ENCODE measurements around the gene OR2T11. TPM values are rescaled to one million over a fixed set of nuclear protein-coding genes. Genes with fewer than 3 reads are reported as not detected.

Gene OR2T11
- total RNA-seq, 1 donor from 2014 or later = not detected

GRCh38 chr1:248611883-248612414 lies 22.9 kb downstream of the OR2T11 start:
- no peak for TF ChIP-seq CTCF (IDR thresholded peaks at IDR 0.05; ENCODE audit: insufficient read depth, low read length, poor library complexity, severe bottlenecking)
- no peak for DNase-seq (ENCODE audit: low read depth)

GRCh38 chr1:248610301-248610700 lies 24.6 kb downstream of the OR2T11 start:
- no peaks in the 10 kb centered on the region for H3K27me3 ChIP-seq (ENCODE audit: control insufficient read depth, insufficient read depth, low read length)
- no peak for DNase-seq (ENCODE audit: low read depth)
- no peaks in the 10 kb centered on the region for H3K36me3 ChIP-seq (ENCODE audit: control insufficient read depth, insufficient read depth, low read length)
- H3K4me3 ChIP-seq (ENCODE audit: low read depth, low read length) = no peak overlapping the region
- TF ChIP-seq CTCF (IDR thresholded peaks at IDR 0.05; ENCODE audit: insufficient read depth, low read length, poor library complexity, severe bottlenecking) = no peak

More at GRCh38 chr1:248611883-248612414, 22.9 kb downstream of the OR2T11 start:
- Histone ChIP-seq H3K4me3 (ENCODE audit: low read depth, low read length) (no peak overlapping the region), H3K27me3 (ENCODE audit: control insufficient read depth, insufficient read depth, low read length) (no peaks in the 10 kb centered on the region), H3K36me3 (ENCODE audit: control insufficient read depth, insufficient read depth, low read length) (no peaks in the 10 kb centered on the region)

- TF ChIP-seq CTCF (IDR thresholded peaks at IDR 0.05; ENCODE audit: insufficient read depth, low read length, poor library complexity, severe bottlenecking) = no peak
- no peak overlapping the region for H3K4me3 ChIP-seq (ENCODE audit: low read depth, low read length)
- no peak for DNase-seq (ENCODE audit: low read depth)
- H3K27me3 ChIP-seq (ENCODE audit: control insufficient read depth, insufficient read depth, low read length) = no peaks in the 10 kb centered on the region
- H3K36me3 ChIP-seq (ENCODE audit: control insufficient read depth, insufficient read depth, low read length) = no peaks in the 10 kb centered on the region
These were observed 35.5 kb downstream of the OR2T11 start for GRCh38 chr1:248599396-248599795.

- DNase-seq (ENCODE audit: low read depth) = no peak
- H3K4me3 ChIP-seq (ENCODE audit: low read depth, low read length) = no peak within 1 kb of the TSS
- no peak for TF ChIP-seq CTCF (IDR thresholded peaks at IDR 0.05; ENCODE audit: insufficient read depth, low read length, poor library complexity, severe bottlenecking)
- no peaks in the 10 kb centered on the region for H3K36me3 ChIP-seq (ENCODE audit: control insufficient read depth, insufficient read depth, low read length)
- no peaks in the 10 kb centered on the region for H3K27me3 ChIP-seq (ENCODE audit: control insufficient read depth, insufficient read depth, low read length)
These were observed 37.3 kb downstream of the OR2T11 start, which contains the start of gene OR2T10 for GRCh38 chr1:248597589-248597988. OR2T10 (minus strand) TSS chr1:248597700; CDS start chr1:248593768, 3,932 bp downstream.

- DNase-seq (ENCODE audit: low read depth) = no peak
- no peaks in the 10 kb centered on the region for H3K36me3 ChIP-seq (ENCODE audit: control insufficient read depth, insufficient read depth, low read length)
- no peak for TF ChIP-seq CTCF (IDR thresholded peaks at IDR 0.05; ENCODE audit: insufficient read depth, low read length, poor library complexity, severe bottlenecking)
- no peaks in the 10 kb centered on the region for H3K27me3 ChIP-seq (ENCODE audit: control insufficient read depth, insufficient read depth, low read length)
- no peak overlapping the region for H3K4me3 ChIP-seq (ENCODE audit: low read depth, low read length)
These were observed 38.3 kb downstream of the OR2T11 start for GRCh38 chr1:248596615-248597014.

- Histone ChIP-seq H3K4me3 (ENCODE audit: low read depth, low read length) (no peak overlapping the region), H3K27me3 (ENCODE audit: control insufficient read depth, insufficient read depth, low read length) (no peaks in the 10 kb centered on the region), H3K36me3 (ENCODE audit: control insufficient read depth, insufficient read depth, low read length) (no peaks in the 10 kb centered on the region)
- DNase-seq (ENCODE audit: low read depth) = no peak
- no peak for TF ChIP-seq CTCF (IDR thresholded peaks at IDR 0.05; ENCODE audit: insufficient read depth, low read length, poor library complexity, severe bottlenecking)
These were observed 41.7 kb downstream of the OR2T11 start for GRCh38 chr1:248593226-248593625.
